Immature natural killer cell (primary cell): ENCODE results near the gene ANK2. TPM values are rescaled to one million over a fixed set of nuclear protein-coding genes. Genes with fewer than 3 reads are reported as not detected.

ENCODE experiments used
- DNase-seq, 3 donors: peaks; one replicate each; pipeline ENCODE4 v3.0.0; 2022; ENCODE audit warnings: mixed read lengths in 1 of 3
- H3K27ac Mint-ChIP-seq, 6 donors: one replicate each; pipeline ENCODE4 v1.8.0; 2020; ENCODE audit warnings: mixed read lengths in 6 of 6, mild to moderate bottlenecking in 5 of 6, inconsistent platforms in 4 of 6, moderate library complexity in 3 of 6
- H3K27me3 Mint-ChIP-seq, 3 donors: one replicate each; pipeline ENCODE4 v1.8.0; 2020 to 2021; ENCODE audit warnings: low read depth in 3 of 3, mild to moderate bottlenecking in 3 of 3, mixed read lengths in 3 of 3, moderate library complexity in 3 of 3, inconsistent platforms in 1 of 3
- H3K36me3 Mint-ChIP-seq, 3 donors: one replicate each; pipeline ENCODE4 v1.8.0; 2020; ENCODE audit warnings: mixed read lengths in 3 of 3, inconsistent platforms in 2 of 3, mild to moderate bottlenecking in 2 of 3
- H3K4me1 Mint-ChIP-seq, 2 donors: one replicate each; pipeline ENCODE4 v1.8.0; 2020; ENCODE audit warnings: inconsistent platforms in 2 of 2, mild to moderate bottlenecking in 2 of 2, mixed read lengths in 2 of 2, moderate library complexity in 1 of 2
- H3K4me3 Mint-ChIP-seq, 5 donors: one replicate each; pipeline ENCODE4 v1.8.0; 2020; ENCODE audit warnings: mild to moderate bottlenecking in 5 of 5, mixed read lengths in 5 of 5, inconsistent platforms in 3 of 5, moderate library complexity in 3 of 5
- H3K9me3 Mint-ChIP-seq, 6 donors: one replicate each; pipeline ENCODE4 v1.8.0; 2020; ENCODE audit warnings: mild to moderate bottlenecking in 6 of 6, mixed read lengths in 6 of 6, inconsistent platforms in 4 of 6, moderate library complexity in 3 of 6
- polyA plus RNA-seq, 3 donors: library from polyadenylated mRNA; unstranded; fragments of 300-500 nt; fragmentation: Illumina TruSeq; gene quantifications; one replicate each; pipeline ENCODE4 v1.2.3, GENCODE V29; 2021

The ANK2 gene
- polyA plus RNA-seq, 3 donors from 2014 or later: not detected

DNA sequence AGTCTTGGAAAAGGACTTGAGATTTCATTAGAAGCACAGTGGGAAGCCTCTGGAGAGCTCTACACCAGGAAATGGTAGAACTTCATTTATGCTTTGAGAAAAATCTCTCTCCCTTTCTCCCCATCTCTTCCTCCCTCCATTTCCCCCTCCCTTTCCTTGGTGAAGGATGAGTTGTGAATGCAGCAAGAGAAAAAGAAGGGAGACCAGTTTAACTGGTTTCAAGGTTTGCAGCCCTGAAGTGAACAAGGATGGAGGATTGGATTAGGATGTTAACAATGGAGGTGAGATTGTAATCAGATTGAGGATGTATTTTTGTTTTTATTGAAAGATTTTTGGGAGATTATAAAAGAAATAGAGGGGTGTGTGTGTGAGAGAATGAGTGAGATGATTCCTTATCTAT lies 99.5 kb downstream of the ANK2 start:
- DNase-seq: no peak
- Mint-ChIP-seq H3K27me3 (peaks cover 0 to 2% (median 0%) of the 10 kb centered on the region in 3 donors), H3K4me3 (no peak overlapping the region), H3K4me1 (no peaks in the 10 kb centered on the region), H3K27ac (no peak overlapping the region), H3K36me3 (no peaks in the 10 kb centered on the region), H3K9me3 (peaks cover 0 to 10% (median 4%) of the 10 kb centered on the region in 6 donors)

DNA sequence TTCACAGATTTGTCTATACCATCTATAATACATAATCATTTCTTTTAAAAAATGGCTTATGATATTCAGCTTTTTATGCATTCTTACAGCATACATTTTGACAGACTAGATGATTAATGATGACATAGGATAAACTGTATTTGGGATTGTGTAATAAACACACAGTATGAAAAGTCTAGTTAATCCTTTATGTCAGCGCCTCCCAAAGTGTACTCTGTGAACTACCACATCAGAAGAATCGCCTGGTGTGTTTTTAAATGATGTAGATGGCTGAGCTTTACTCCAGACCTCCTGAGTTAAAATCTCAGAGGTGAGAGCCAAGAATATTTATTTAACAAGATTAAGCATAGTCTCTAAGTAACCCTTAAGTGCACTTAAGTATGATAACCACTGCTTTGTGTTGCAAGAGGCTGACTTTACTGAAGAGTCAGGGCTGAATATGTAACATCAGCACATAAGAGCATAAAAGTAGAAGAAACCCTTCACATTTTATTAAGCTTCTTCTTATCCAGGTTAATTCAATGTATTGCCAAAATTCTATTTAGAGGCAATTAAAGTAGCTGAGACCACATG lies 104.2 kb downstream of the ANK2 start:
- Mint-ChIP-seq H3K27ac (no peak overlapping the region), H3K4me1 (no peaks in the 10 kb centered on the region), H3K27me3 (peaks cover 0 to 3% (median 2%) of the 10 kb centered on the region in 3 donors), H3K4me3 (no peak overlapping the region), H3K9me3 (peaks cover 0 to 6% (median 1%) of the 10 kb centered on the region in 6 donors), H3K36me3 (no peaks in the 10 kb centered on the region)
- DNase-seq: no peak

DNA sequence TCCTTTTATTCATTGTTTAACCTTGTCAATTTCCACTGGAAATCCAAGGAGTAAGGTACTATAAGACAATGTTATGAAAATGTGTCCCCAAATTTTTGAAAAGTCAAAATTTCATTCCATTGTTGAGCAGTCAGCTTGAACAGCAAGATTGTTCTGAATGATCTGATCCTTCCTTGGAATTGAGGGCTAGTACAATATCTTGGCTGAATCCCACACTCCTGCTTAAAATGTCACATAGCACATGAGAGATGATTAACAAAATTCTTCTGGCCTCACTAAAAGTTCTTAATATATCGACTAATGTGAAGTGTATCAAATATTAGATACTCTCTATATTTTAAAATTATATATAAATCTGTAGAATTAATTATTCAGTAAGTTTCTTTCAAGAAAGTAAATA lies 104.8 kb downstream of the ANK2 start:
- Mint-ChIP-seq H3K36me3 (no peaks in the 10 kb centered on the region), H3K4me1 (no peaks in the 10 kb centered on the region), H3K27ac (no peak overlapping the region), H3K9me3 (peaks cover 0 to 3% (median 0%) of the 10 kb centered on the region in 6 donors), H3K4me3 (no peak overlapping the region), H3K27me3 (peaks cover 0 to 3% (median 2%) of the 10 kb centered on the region in 3 donors)
- DNase-seq: no peak

DNA sequence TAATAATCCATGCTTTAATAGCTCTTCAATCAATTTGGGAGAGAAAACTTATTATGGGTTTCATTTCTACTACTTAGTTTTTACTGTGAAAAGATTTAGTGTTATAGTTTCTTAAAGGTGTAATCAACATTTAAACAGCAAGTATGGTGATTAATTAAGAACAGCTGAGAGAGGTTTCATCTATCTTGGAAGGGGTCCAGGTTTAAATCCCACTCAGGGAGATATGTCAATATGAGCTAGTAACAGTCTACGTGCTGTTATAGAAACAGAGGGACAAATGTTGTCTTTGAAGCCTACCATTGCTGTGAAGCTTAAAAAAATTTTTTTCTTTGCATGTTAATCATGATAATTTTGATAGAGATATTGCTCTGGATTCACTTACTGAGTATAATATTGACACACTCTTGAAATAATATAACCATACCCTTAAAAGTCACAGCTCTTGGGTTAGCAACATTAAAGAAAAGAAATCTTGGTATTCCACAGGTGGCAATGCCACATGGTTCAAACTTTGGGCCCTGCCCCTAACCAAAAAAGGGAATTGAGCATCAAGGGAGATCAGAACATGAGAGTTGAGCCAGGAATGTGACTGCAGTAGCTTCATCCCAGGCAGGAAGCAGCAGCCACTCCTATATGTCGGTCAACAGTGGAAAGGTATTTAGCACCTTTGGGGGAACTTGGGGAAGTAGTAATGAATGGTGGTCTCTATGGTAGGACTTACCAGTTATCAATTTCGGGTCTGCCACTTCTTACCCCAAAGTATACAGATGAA lies 107.8 kb downstream of the ANK2 start:
- Mint-ChIP-seq H3K27me3 (peaks cover 0 to 5% (median 0%) of the 10 kb centered on the region in 3 donors), H3K9me3 (peaks cover 0 to 2% (median 0%) of the 10 kb centered on the region in 6 donors), H3K27ac (no peak overlapping the region), H3K4me3 (no peak overlapping the region), H3K4me1 (no peaks in the 10 kb centered on the region), H3K36me3 (no peaks in the 10 kb centered on the region)
- no peak for DNase-seq

DNA sequence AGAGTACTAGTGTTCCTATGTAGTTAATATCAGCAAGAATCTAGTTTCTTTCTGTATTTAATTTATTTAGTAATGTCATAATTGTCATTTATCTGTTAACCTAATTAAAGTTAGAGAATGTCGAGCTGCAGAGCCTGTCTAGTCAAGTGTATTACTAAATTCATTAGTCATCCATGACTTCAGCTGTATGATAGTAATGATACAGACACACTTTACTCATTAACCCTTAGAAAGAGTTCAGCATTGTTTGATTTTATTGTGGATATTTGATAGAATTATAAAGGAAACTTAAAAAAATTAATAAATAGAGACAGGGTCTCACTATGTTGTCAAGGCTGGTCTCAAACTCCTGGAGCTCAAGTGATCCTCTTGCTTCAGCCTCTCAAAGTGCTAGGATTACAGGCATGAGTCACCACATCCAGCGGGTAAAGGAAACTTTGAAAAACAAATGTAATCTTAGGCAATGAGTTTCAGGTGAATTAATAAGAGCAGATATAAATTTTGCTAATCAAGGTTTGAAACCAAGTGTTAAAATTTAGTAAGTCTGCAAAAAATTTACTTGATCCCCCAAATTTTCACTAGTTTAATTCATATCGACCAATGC lies 110.6 kb downstream of the ANK2 start:
- Mint-ChIP-seq H3K4me1 (no peaks in the 10 kb centered on the region), H3K27ac (no peak overlapping the region), H3K9me3 (peaks cover 0 to 3% (median 0%) of the 10 kb centered on the region in 6 donors), H3K36me3 (no peaks in the 10 kb centered on the region), H3K27me3 (peaks cover 0 to 5% (median 4%) of the 10 kb centered on the region in 3 donors), H3K4me3 (no peak overlapping the region)
- DNase-seq: no peak

DNA sequence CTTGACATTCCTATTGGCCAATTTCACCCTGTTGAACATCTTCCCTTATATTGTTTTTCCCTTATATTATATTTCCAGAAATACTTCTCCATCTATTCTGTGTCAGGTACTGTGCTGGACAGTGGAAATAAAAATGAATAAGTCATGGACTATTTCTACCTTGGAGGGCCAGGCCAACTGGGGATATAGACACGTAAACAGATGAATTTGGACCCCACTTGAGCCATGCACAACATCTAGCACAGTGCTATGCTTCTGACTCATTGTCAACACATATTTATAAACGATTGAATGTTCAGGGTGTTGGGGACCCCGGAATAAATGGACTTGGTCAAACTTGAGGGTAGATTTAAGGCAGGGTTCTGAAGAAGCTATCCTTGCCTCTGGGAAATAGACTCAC lies 111.1 kb downstream of the ANK2 start:
- H3K9me3 Mint-ChIP-seq: peaks cover 0 to 3% (median 0%) of the 10 kb centered on the region in 6 donors
- DNase-seq: no peak
- no peaks in the 10 kb centered on the region for H3K36me3 Mint-ChIP-seq
- no peak overlapping the region for H3K27ac Mint-ChIP-seq
- no peak overlapping the region for H3K4me3 Mint-ChIP-seq
- H3K27me3 Mint-ChIP-seq: peaks cover 0 to 5% (median 4%) of the 10 kb centered on the region in 3 donors
- no peaks in the 10 kb centered on the region for H3K4me1 Mint-ChIP-seq

DNA sequence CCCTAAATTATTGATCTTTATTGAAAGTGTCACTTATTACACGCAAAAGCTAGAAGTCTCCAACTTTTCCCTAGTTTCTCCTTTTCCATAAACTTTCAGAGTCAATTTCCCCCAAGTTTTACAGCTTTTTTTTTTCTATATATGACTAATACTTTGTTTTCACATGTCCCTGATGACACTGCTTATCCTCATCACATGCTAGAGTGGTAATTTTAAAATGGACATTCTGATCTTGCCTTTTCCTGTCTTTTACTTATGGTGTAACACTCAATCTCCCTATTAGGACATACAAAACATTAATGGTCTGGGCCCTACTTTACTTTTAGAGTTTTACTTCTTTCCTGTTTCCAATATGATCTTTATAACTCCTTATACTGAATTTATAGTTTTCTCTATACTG lies 112.6 kb downstream of the ANK2 start:
- Mint-ChIP-seq H3K4me3 (no peak overlapping the region), H3K27ac (no peak overlapping the region), H3K9me3 (peaks cover 0 to 3% (median 0%) of the 10 kb centered on the region in 6 donors), H3K27me3 (peaks cover 0 to 5% (median 4%) of the 10 kb centered on the region in 3 donors), H3K4me1 (no peaks in the 10 kb centered on the region), H3K36me3 (no peaks in the 10 kb centered on the region)
- DNase-seq: no peak

DNA sequence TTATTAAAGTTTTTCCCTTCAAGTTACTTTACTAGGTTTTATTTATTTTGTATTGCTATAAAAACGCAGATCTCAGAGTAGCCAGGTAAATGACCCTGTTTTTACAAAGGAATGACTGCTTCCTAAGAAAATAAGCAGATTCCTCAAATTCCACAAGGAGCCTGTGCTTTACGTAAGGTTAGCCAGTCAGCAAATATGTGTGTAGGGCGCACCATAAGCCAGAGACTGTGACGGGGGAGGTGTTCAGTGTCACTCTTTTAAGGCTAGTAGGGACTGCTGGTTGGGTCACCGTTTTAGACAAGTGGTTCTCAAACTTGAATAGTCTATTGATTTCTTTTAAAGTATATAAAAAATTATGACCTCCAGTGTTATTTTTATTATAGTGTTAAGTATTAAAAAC lies 119.9 kb downstream of the ANK2 start:
- Mint-ChIP-seq H3K9me3 (peaks cover 0 to 4% (median 0%) of the 10 kb centered on the region in 6 donors), H3K4me3 (no peak overlapping the region), H3K27ac (no peak overlapping the region), H3K36me3 (no peaks in the 10 kb centered on the region), H3K4me1 (no peaks in the 10 kb centered on the region), H3K27me3 (no peaks in the 10 kb centered on the region)
- DNase-seq: no peak

DNA sequence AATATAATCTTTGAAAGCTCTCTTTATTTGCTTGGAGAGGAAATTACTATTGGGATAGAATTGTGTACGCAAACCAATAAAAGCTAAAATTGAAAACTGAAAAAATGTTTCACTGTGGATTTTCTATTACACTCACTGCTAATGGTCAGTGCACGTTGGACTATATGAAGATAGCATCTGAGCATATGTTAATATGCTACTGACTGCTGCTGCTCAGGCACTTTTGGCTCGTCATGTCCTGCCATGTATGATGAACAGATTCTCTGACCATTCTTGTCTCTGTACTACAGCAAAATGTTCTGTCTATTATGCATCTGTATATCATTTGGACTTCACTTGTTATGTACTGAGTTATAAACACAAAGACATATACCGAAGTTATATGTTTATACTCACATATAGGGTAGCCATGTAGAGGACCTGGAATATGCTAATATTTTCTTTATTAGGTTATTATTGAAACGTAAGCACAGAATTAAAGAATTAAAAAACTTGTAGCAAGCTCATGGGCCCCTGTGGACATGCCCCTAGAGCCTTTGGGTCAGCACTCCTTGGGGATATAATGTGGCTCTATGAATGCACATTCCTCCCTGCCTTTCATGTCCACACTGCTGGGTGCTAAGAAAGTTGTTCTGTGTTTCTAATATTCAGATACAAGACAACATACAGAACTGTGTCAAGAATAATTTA lies 120.8 kb downstream of the ANK2 start:
- no peaks in the 10 kb centered on the region for H3K4me1 Mint-ChIP-seq
- H3K36me3 Mint-ChIP-seq: no peaks in the 10 kb centered on the region
- H3K4me3 Mint-ChIP-seq: no peak overlapping the region
- no peak for DNase-seq
- H3K27ac Mint-ChIP-seq: no peak overlapping the region
- peaks cover 0 to under 1% (median 0%) of the 10 kb centered on the region in 3 donors for H3K27me3 Mint-ChIP-seq
- peaks cover 0 to 4% (median 0%) of the 10 kb centered on the region in 6 donors for H3K9me3 Mint-ChIP-seq

DNA sequence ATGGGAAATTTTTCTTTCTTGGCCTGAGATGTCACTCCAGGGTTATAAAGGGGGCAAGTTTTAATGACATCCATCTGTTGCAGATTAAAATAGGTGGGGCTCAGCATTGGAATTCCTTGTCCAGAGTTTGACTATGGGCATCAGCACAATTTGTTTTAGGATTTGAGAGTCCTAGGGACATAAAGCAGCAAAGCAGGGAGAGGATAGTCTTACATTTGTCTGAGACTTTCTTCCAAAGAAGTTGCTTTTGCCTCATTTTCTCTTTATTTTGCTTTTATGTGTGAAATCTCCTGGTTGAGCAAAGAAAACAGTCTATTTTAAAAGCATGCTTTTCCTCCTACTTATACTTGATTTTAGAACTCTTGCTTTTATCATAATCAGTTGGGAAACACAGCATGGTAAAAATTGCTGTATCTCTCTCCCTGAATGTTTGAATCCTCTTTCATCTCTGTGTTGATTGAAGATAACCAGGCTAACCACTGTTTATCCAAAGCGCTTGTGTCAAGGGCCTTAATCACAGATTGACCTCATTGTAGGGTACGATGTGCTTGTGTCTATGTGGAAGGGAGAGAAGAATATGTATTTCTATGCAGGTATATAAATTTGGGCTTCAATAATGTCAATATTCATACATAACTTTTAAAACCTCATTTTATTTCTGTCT lies 121.5 kb downstream of the ANK2 start:
- H3K4me1 Mint-ChIP-seq: no peaks in the 10 kb centered on the region
- H3K9me3 Mint-ChIP-seq: peaks cover 0 to 4% (median 0%) of the 10 kb centered on the region in 6 donors
- H3K4me3 Mint-ChIP-seq: no peak overlapping the region
- H3K27ac Mint-ChIP-seq: no peak overlapping the region
- no peaks in the 10 kb centered on the region for H3K36me3 Mint-ChIP-seq
- peaks cover 0 to 4% (median 0%) of the 10 kb centered on the region in 3 donors for H3K27me3 Mint-ChIP-seq
- DNase-seq: no peak

DNA sequence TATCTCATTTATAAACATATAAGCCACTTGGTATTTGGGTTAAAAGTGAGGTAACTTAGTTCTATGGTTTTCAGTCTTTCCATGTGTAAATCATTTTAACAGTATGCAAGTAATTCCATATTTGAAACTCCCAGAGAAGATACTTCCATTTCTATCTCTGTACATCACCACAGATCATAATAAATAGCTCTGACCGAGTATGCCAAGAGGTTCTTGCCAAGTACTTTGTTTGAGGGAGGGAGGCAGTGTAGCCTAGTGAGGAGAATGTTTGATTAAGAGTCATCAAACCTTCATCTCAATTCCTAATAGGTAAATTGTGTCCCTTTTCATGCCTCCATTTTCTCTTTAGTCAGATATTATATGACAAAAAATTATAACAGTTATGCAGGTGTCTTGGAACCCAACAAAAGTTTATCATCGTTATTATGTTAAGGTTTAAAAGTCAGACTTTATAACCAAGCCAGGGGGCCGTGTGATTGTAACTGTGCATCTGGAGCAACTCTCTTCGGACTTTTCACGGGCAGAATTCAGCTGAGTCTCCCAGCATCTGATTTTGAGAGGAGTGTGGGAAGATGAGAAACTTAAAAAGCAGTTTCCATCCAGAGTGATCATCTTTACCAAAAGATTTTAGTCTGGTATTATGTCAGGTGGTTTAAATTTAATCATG lies 123.8 kb downstream of the ANK2 start:
- Mint-ChIP-seq H3K36me3 (no peaks in the 10 kb centered on the region), H3K4me1 (no peaks in the 10 kb centered on the region), H3K27me3 (peaks cover 0 to 4% (median 0%) of the 10 kb centered on the region in 3 donors), H3K4me3 (no peak overlapping the region), H3K27ac (no peak overlapping the region), H3K9me3 (peaks cover 0 to 4% (median 0%) of the 10 kb centered on the region in 6 donors)
- no peak for DNase-seq

DNA sequence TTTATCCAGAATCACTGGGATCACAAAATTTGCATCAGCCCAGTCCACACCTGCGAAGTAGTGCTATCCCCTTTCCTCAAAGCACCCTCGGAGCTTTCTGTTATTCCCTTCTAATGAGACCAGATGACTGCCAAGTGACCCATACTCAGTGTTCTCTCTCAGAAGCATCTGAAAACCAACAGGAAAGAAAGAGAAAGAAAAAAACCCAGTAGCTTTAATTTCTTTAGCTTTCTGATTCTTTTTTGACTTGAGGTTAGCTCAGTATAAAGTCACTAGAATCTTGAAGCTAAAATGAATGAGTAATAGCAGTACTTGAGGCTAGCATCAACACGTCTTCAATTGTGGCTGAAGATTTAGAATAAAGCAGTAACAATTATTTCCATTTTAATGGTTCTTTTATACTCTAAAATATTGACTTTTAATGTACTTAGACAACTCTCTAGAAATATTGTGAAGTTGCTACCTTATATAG lies 124.4 kb downstream of the ANK2 start:
- H3K36me3 Mint-ChIP-seq: no peaks in the 10 kb centered on the region
- no peak for DNase-seq
- peaks cover 0 to 4% (median 0%) of the 10 kb centered on the region in 6 donors for H3K9me3 Mint-ChIP-seq
- H3K4me3 Mint-ChIP-seq: no peak overlapping the region
- H3K27ac Mint-ChIP-seq: no peak overlapping the region
- peaks cover 0 to 4% (median 0%) of the 10 kb centered on the region in 3 donors for H3K27me3 Mint-ChIP-seq
- H3K4me1 Mint-ChIP-seq: no peaks in the 10 kb centered on the region

DNA sequence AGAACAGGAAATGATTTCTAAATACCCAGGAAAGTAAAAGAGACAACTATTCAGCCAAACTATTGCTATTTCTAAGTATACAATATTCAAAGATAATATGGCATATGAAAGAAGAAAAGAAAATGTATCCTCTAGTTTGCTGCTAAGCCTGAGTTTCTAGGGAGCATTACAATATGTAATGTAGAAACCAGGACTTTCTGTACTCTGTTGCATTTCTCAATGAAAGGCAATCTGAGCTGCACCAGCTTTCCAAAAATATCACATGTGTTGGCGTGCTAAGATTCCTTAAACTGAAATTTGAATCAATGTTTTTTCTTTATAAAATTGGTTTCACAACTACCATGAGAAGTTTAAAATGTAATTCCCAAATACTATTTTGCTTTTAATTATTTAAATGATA lies 129.6 kb downstream of the ANK2 start:
- no peak for DNase-seq
- Mint-ChIP-seq H3K4me3 (no peak overlapping the region), H3K27ac (no peak overlapping the region), H3K9me3 (peaks cover 0 to 2% (median 0%) of the 10 kb centered on the region in 6 donors), H3K27me3 (peaks cover 0 to 4% (median 0%) of the 10 kb centered on the region in 3 donors), H3K4me1 (no peaks in the 10 kb centered on the region), H3K36me3 (no peaks in the 10 kb centered on the region)
